GM18858 (cell line): Measurements from ENCODE around the gene OGDH.

Experiments used
- ATAC-seq: cut with Tn5 transposase; IDR thresholded peaks from one replicate; pipeline ENCODE4 v1.9.1; 2021; ENCODE audit not compliant: unreplicated experiment

Gene OGDH

GRCh38 chr7:44618045-44618444, 11.6 kb downstream of the OGDH start:
- no peak for ATAC-seq

DNA sequence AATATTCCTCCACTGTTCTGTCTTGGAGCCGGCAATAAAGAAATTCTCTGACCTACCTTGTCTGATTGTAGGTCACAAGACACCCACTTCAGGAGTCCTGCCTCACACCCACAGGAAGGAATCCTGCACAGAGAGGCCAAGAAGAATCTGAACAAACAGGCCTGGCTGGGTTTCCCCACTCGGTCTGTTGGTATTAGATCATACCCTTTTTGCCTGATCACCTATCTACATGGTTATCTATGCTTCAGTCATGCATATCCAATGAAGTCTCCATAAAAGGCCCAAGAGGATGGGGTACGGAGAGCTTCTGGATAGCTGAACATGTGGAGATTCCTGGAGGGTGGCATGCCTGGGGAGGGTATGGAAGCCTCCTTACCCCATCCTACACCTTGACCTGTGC, 12.3 kb downstream of the OGDH start:
- no peak for ATAC-seq

- no peak for ATAC-seq
Measured at GRCh38 chr7:44621034-44621749, 14.8 kb downstream of the OGDH start.

DNA sequence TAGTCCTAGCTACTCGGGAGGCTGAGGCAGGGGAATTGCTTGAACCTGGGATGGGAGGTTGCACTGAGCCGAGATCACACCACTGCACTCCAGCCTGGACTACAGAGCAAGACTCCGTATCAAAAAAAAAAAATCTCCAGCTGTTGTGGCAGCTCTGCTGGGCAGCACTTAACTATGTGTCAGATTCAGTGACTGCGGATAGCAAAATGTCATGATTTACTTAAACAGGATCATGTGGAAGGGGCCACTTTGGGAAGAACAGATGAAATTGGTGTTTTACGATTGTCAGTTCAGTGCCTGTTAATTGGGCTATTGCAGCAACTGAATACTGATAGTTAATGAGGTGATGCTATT, 15.3 kb downstream of the OGDH start:
- no peak for ATAC-seq

DNA sequence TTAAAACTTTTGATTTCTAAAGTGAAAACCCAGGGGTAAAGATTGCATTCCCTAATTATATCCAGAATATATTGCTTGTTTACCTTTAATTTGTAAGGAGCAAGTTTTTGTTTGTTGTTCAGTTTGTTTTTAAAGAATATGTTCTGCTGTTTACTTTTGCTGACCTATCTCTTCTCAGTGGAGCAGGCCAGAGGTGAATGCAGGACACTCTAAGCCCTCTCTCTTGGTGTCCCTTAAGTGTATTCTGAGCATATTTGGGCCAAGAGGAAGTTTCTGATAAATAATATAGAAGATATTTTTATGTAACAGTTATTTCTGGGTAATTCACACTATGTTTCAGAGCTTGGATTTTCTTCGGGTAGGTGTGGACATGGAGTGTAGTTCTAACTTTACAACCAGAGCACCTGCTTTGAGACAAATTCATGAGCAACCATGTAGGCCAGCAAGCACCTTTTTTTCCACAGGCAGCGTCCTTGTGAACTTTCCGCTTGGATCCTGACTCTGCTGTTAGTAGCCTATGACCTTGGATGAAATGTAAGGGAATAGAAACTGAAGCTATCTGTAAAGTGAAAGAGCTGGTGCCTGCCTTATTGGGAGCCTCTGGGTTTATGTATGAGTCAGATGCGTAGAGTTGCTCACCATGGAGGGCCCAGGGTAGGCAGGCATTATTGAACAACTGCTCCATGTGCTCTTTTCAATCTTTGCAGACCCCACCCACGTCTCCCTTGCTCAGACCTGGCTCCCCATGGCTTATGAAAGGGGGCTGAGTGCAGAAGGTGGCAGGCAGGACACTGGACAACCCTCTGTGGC, 16.1 kb downstream of the OGDH start:
- peak; percentile 71 for ATAC-seq

DNA sequence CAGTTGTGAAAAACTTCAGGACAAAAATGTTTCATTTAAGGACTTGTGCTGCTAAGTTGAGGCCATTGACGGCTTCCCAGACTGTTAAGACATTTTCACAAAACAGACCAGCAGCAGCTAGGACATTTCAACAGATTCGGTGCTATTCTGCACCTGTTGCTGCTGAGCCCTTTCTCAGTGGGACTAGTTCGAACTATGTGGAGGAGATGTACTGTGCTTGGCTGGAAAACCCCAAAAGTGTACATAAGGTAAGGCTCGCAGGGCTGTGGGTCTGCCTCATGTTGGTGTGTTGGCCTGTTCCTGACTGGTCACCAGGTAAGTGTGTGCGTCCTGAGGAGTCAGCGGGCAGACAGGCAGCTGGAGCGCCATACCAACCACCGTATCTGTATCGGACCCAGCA, 17.9 kb downstream of the OGDH start:
- ATAC-seq: no peak

- ATAC-seq: no peak
Measured at GRCh38 chr7:44625526-44626471, 19.4 kb downstream of the OGDH start.

GRCh38 chr7:44626620-44627019, 20.2 kb downstream of the OGDH start:
- no peak for ATAC-seq

DNA sequence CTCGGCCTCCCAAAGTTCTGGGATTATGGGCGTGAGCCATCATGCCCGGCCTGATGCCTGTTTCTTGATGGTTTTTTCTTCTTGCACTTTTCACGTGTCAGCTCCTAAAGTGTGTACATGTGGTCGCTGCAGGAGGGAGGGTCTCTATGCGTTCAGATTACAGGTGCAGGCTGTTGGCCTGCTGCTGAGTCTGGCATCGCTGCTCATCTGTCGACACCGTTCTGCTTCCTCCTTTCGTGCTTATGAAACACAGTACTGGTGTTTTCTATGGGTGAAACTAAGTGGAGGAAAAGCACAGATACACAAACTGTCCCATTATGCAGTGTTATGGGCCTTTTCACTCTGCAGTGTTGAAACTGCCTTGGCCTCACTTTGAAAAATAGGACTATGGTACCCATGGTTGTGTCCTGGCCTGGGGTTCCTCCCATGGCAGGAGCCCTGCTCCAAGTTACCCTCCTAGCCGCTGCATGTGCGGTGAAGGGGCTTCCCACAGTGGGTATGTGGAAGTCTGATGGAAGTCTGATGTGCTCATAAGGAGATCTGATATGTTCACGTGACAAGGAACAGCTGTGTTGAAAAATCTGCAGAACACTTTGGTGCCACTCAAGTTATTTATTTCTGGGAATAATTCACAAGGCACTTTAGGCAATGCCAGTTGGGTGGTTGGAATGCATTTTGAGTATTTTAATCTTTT, 23.5 kb downstream of the OGDH start:
- no peak for ATAC-seq

DNA sequence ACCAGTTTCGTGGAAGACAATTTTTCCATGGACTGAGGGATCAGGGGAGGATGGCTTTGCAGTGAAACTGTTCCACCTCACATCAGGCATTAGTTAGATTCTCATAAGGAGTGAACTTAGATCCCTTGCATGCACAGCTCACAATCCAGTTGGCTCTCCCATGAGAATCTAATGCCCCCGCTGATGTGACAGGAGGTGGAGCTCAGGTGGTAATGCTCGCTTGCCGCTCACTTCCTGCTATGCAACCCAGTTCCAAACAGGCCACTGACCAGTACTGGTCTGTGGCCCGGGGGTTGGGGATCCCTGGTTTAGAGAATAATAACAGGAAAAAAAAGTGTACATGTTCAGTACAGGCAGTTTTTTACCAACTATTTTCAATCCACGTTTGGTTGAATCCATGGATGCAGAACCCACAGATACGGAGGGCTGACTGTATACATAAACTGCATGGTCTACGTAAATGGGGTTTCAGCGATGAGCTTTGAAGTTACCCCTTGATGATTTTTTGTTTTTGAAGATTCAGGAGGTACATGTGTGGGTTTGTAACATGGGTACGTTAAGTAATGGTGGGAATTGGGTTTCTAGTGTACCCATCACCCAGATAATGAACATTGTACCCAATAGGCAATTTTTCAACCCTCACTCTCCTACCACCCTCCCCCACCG, 24.5 kb downstream of the OGDH start:
- no peak for ATAC-seq

- no peak for ATAC-seq
Measured at GRCh38 chr7:44631458-44632115, 25.2 kb downstream of the OGDH start.

DNA sequence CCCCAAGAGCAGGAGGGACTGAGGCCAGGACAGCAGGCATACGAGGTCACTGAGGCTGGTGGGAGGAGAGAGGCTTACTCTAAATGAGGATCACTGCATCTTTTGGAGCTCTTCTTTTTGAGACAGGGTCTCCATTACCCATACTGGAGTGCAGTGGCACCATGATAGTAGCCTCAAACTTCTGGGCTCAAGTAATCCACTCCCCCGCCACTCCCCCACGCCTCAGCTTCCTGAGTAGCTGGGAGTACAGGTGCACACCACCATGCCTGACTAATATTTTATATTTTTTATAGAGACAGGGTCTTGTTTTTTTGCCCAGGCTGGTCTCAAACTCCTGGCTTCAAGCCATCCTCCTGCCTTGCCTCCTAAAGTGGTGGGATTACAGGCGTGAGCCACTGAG, 25.8 kb downstream of the OGDH start:
- no peak for ATAC-seq

DNA sequence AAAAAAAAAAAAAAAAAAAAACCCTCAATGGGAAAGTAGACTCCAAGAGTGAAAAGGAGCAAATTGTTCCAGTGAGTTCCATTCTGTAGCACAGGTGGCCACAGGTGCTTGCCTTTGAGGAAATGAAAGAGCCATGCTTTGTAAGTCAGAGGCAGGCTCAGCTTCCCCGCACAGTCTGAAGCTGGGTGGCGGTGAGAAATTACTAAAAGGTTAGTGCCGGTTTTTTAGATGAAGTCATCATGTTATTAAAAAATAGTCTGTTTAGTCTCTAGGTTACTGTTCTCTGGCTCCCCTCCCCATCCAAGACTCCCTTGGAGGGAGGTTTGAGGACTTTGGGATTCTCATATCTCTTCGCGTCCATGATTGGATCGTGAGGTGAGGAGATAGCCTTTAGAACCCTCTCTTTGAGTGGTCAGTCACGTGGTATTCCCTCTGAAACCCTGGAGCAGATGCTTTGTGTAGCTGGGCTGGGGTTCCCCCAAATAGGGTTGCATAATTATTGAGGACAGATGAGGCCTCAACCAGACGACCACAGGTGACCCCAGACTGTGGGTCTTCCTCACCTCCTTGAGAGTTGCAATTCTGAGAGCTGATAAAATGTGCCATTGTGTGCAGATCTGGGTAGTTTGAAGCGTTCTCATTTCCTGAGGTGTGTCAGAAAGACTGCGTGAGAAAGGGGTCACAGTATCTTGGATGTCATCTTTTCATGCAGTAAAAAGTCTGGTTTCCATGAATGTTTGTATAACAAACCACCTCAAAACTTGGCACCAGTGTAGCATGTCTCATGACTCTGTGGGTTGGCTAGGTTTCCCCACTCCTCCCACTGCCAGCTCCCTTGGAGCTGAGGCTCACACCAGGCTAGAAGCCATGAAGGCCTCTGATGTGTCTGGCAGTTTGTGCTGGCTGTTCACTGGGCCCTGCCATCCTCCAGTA, 27.1 kb downstream of the OGDH start:
- ATAC-seq: peak; percentile 50

DNA sequence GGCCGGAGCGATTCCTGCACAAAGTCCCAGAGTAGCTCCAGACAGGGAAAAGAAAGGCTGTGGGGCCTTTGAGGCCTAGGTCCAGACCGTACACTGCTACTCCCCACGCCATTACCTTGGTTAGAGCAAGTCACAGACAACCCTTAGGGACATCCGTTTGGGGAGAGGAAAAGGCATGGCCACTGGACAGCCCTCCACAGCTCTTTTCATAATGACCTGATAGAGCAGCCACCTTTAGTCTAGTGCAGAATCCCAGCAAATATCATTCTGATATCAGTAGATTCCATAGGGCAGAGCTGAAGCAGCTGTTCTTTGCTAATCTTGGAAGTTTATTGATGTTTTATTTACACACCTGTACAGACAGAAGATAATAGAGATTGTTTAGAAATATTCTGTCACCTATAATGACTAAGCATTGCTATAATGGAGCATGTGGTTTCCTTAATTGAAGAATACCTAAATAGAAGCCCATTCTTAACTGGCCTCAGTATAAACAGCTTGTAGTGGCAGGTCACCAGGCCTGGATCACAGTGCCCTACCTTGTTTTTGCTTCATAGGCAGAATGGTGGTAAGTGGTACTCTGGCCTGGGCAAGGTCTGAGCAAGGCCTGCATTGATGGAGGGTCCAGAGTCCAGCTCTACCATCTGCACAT, 27.9 kb downstream of the OGDH start:
- ATAC-seq: no peak

GRCh38 chr7:44634839-44635591, 28.6 kb downstream of the OGDH start:
- no peak for ATAC-seq

DNA sequence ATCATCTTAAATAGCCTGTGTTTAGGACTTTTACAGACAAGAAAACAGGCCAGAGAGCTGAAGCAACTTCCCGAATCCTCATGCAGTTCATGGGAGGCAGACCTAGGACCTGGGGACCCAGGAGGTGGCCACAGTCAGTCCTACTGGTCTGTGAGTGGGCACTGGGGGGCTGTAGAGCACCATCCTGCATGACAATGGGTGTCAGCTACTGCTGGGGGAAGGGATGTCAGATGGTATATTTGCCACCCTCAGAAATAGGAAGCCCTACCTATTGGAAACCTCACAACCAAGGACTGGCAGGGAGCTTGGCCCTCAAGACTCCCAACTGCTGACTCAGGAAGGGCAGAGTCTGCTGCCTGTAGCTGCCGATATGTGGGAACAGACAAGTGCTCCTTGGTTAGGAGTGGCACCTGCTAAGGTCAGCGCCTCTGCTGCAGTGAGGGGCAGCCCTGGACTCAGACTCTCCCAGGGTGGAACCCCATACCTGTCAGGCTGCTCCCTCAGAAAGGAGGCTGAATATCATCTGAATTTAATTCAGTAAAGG, 29.7 kb downstream of the OGDH start:
- no peak for ATAC-seq

- ATAC-seq: no peak
Measured at GRCh38 chr7:44636926-44637325, 30.5 kb downstream of the OGDH start.
